Omental fat pad (tissue), 4 donors: ENCODE data around the gene SRRM5. TPM values are rescaled to one million over a fixed set of nuclear protein-coding genes. Genes with fewer than 3 reads are reported as not detected.

Source experiments
- ATAC-seq: fragments of 150-250 bp; one replicate; pipeline ENCODE4 v1.9.1; 2016; ENCODE audit warnings: mild to moderate bottlenecking, moderate library complexity; ENCODE audit not compliant: low FRiP score
- DNase-seq: peaks from one replicate; pipeline ENCODE4 v3.0.0-alpha.2; 2019; ENCODE audit warnings: low spot score
- total RNA-seq, 4 donors: library from RNA; depleted of rRNA; stranded (reverse); fragments of >200 nt; gene quantifications; one replicate each; pipeline ENCODE4 v1.1.0, GENCODE V29; 2016
- TF ChIP-seq, protein P1 (sequence below), 3 donors: fragments of 450-650 bp; IDR thresholded peaks; one replicate each; pipeline ENCODE4 v1.5.1; 2016 to 2017; ENCODE audit warnings: antibody characterized with exemption in 3 of 3, mild to moderate bottlenecking in 3 of 3, moderate library complexity in 2 of 3

The SRRM5 gene
- total RNA-seq, 4 donors from 2014 or later: 0.12 to 0.46 (median 0.38) TPM; not detected in 1

DNA sequence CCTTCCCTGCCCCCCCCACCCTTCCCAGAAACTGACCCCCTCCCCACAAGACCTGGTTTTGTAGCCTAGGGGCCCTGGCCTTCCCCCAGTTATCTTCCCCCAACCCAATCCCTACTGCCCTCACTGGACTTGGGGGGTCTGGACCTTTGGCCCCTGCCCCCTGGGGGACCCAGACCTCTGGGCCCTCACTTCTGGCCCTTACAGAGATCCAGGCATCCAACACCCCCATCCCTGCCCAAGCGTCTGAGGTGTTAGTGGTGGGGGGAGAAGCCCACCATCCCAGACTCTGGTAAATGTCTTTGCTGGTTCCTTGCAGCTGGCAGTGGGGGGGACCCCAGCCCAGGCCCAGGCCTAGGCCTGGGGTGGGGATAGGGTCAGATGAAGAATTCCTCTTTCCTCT, 11.1 kb downstream of the SRRM5 start:
- DNase-seq: no peak
- ATAC-seq: no peak
- TF ChIP-seq, protein P1, sequence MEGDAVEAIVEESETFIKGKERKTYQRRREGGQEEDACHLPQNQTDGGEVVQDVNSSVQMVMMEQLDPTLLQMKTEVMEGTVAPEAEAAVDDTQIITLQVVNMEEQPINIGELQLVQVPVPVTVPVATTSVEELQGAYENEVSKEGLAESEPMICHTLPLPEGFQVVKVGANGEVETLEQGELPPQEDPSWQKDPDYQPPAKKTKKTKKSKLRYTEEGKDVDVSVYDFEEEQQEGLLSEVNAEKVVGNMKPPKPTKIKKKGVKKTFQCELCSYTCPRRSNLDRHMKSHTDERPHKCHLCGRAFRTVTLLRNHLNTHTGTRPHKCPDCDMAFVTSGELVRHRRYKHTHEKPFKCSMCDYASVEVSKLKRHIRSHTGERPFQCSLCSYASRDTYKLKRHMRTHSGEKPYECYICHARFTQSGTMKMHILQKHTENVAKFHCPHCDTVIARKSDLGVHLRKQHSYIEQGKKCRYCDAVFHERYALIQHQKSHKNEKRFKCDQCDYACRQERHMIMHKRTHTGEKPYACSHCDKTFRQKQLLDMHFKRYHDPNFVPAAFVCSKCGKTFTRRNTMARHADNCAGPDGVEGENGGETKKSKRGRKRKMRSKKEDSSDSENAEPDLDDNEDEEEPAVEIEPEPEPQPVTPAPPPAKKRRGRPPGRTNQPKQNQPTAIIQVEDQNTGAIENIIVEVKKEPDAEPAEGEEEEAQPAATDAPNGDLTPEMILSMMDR (IDR thresholded peaks at IDR 0.05): no peak

DNA sequence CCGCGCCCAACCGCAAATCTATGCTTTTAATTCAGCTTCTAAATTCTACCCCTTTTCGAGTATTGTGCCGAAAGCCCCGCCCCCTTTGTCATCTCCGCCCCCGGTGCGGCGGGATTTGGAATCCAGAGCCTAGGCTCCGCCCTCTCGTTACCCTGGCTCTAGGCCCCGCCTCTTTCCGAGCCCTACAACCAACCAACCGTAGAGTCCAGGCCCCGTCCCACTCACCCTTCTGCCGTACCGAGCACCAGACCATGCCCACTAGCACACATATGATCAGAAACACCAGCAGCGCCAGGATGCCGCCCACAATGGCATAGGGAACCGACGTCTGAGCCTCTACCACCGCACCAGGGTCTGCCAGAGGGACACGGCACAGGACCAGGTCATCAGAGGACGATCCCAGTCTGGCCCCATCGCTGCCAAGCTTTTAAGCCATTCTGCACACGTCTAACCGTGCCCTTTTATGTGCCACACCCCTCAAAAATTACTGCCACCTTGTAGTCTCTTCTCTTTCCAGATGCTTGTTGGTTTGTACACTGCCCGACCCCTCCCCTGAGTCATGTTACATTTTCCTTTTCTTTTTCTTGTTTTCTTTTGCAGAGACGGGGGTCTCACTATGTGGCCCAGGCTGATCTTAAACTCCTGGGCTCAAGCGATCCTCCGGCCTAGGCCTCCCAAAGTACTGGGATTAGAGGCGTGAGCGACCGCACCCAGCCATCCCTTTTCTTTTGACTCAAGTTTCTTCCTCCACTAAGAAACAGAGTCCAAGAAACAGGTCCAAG, 12.2 kb downstream of the SRRM5 start:
- TF ChIP-seq, protein P1 (IDR thresholded peaks at IDR 0.05): no peak
- ATAC-seq (no peak), DNase-seq (no peak)

DNA sequence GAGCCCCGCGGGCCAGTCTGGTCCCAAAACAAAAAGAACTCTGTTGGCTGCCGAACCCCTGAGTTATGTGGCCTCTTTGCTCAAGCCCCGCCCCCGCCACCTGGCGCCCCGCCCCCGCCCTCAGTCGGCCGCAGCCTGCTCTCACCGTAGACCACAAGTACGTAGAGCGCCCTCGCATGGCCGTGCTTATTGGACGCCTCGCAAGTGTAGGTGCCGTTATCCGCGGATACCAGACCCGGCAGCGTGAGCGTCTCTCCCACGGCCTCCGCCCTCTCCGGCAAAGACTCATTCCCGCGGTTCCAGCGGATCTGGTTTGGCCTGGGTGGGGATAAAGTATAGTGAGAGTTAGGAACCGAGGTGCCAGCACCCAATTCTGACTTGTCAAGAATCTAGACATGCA, 13.0 kb downstream of the SRRM5 start:
- TF ChIP-seq, protein P1 (IDR thresholded peaks at IDR 0.05): no peak

DNA sequence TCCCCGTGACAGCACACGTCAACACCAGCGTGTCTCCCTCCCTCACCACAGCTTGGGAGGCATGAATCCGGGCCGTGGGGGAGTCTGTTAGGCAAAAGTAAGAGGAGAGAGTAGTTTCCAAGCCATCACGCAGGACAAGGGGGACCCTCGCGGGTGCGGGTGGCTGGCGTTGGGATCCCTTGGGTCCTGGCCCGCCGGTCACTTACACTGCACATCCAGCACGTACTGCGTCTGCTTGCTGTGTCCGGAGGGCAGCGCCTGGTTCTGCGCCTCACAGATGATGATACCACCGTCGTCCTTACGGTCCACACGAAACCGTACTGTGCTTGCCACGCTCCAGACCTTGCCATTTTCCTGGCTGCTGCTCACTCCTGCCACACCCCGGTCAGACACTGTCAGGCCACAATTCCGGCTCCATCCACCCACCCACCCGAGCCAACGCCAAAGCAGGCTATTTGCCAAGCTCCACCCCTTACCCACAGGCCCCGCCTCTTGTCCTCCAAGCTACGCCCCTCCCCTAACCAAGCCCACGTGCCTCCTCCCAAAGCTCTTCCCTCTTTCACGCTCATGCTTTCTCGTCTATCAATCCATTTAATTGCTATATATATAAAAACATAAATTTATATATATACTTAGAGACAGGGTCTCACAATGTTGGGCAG, 14.2 kb downstream of the SRRM5 start:
- no peak for DNase-seq
- TF ChIP-seq, protein P1 (IDR thresholded peaks at IDR 0.05): no peak
- no peak for ATAC-seq

More for the DNA sequence above, 13.0 kb downstream of the SRRM5 start:
- DNase-seq: peak; percentile 36
- no peak for ATAC-seq

DNA sequence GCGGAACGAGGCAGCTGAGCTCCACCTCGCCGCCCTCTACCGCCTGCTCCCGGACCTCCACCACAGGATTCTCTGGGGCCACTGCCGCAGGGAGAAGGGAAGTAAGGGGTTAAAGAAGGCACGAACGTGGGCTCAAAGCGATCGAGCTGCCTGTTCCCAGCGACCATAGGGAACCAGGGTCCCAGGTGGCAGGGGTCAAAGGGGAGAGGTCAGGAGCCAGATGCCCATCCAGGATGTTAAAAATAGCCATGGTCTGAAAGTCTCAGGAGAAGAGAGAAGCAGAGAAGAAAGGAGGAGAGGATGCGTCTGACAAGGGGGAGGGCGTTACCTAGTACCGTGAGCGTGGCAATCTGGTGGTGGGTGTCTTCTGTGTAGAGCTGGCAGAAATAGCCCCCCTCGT, 14.9 kb downstream of the SRRM5 start:
- no peak for DNase-seq
- no peak for ATAC-seq
- TF ChIP-seq, protein P1 (IDR thresholded peaks at IDR 0.05): no peak

DNA sequence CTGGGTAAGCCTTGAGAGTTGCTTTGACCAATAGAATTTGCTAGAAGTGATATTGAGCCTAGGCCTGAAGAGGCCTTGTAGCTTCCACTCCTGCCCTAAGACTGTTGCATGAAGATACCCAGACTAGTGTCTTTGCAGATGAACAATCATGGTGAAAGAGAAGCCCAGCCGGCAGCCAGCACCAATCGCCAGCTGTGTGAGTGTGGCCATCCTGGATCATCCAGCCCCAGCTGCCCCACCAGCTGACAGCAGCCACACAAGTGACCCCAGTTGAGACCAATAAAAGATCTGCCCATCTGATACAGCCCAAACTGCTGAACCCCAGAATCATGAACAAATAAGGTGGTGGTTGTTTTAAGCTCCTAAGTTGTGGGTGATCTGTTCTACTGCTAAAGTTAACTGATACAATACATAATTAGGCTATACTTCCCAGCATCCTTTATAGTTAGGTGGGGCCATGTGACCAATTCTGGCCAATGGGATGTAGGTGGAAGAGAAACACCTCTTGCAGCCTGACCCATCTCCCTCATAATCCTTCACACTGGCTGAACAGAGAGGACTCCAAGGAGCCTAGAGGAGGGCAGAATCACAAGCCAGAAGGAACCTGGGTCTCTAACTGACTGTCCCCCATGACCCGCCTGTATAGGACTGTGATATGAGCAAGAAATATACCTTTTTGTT, 16.9 kb downstream of the SRRM5 start:
- DNase-seq (no peak), ATAC-seq (no peak)
- TF ChIP-seq, protein P1 (IDR thresholded peaks at IDR 0.05): no peak
